GM12864 (cell line): ENCODE data around the gene HLF.

Experiments
- DNase-seq: peaks from one replicate; pipeline ENCODE4 v3.0.0-alpha.2; 2011; ENCODE audit warnings: low read depth
- H3K4me3 ChIP-seq: 2 replicates; pipeline ENCODE4 v1.5.1; 2011; ENCODE audit warnings: mild to moderate bottlenecking, low read depth, low read length, control low read depth
- TF ChIP-seq, protein P1 (sequence below): IDR thresholded peaks from 2 replicates; pipeline ENCODE4 v1.5.1; 2011; ENCODE audit warnings: low read depth, mild to moderate bottlenecking, moderate library complexity, low read length, control low read depth, inconsistent platforms; ENCODE audit errors: missing control alignments

The HLF gene

DNA sequence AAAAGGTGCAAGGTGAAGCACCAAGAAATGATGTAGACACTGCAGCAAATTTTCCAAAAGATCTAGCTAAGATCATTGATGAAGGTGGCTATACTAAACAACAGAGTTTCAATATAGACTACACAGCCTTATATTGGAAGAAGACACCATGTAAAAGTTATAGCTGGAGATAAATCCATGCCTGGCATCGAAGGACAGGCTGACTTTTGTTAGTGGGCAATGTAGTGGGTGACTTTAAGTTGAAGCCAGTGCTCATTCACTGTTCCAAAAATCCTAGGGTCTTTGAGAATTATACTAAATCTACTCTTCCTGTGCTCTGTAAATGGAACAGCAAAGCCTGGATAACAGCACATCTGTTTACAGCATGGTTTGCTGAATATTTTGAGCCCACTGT, 26.4 kb downstream of the HLF start:
- H3K4me3 ChIP-seq: no peak overlapping the region
- TF ChIP-seq, protein P1, sequence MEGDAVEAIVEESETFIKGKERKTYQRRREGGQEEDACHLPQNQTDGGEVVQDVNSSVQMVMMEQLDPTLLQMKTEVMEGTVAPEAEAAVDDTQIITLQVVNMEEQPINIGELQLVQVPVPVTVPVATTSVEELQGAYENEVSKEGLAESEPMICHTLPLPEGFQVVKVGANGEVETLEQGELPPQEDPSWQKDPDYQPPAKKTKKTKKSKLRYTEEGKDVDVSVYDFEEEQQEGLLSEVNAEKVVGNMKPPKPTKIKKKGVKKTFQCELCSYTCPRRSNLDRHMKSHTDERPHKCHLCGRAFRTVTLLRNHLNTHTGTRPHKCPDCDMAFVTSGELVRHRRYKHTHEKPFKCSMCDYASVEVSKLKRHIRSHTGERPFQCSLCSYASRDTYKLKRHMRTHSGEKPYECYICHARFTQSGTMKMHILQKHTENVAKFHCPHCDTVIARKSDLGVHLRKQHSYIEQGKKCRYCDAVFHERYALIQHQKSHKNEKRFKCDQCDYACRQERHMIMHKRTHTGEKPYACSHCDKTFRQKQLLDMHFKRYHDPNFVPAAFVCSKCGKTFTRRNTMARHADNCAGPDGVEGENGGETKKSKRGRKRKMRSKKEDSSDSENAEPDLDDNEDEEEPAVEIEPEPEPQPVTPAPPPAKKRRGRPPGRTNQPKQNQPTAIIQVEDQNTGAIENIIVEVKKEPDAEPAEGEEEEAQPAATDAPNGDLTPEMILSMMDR: no peak
- DNase-seq: no peak

DNA sequence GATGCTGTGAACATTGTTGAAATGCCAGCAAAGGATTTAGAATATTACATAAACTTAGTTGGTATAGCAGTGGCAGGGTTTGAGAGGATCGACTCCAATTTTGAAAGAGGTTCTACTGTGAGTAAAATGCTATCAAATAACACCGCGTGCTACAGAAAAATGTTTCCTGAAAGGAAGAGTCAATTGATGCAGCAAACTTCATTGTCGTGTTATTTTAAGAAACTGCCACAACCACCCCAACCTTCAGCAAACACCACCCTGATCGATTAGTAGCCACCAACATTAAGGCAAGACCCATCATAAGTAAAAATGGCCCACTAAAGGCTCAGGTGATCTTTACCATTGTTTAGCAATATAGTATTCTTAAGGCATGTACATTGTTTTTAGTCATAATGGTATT, 27.3 kb downstream of the HLF start:
- no peak overlapping the region for H3K4me3 ChIP-seq
- TF ChIP-seq, protein P1: no peak
- no peak for DNase-seq

DNA sequence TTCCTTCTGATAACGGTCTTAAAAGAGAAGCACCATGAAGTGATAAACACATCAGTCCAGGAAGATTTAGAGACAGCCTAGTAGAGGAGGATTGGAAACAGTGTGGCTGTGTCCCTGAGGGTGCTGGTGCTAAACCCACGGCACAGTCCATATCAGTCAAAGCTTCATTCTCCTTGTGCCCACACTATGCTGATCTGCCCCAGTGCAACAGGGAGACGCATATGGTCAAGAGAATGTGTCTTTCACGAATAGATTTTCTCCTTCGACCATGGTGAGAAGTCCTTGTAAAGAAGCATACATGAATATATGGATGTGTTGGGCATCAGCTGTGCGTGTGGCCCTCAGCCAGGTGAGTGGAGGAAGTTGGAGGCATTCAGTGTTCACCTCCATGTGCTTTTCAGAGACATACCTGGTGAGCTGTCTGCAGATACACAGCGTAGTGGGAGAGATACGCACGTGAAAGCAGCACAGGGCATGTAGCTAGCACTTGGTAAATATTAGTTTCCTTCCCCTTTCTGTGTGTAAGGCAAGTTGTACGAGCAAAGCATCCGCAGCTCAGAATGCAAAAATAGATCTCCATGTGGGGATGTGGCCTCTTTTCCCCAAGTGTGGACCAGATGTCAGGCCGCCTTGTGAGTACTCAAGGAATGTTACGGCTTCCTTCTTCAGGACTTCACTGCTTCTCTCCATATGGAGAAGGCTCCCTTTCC, 29.4 kb downstream of the HLF start:
- no peak overlapping the region for H3K4me3 ChIP-seq
- no peak for DNase-seq
- TF ChIP-seq, protein P1: no peak

DNA sequence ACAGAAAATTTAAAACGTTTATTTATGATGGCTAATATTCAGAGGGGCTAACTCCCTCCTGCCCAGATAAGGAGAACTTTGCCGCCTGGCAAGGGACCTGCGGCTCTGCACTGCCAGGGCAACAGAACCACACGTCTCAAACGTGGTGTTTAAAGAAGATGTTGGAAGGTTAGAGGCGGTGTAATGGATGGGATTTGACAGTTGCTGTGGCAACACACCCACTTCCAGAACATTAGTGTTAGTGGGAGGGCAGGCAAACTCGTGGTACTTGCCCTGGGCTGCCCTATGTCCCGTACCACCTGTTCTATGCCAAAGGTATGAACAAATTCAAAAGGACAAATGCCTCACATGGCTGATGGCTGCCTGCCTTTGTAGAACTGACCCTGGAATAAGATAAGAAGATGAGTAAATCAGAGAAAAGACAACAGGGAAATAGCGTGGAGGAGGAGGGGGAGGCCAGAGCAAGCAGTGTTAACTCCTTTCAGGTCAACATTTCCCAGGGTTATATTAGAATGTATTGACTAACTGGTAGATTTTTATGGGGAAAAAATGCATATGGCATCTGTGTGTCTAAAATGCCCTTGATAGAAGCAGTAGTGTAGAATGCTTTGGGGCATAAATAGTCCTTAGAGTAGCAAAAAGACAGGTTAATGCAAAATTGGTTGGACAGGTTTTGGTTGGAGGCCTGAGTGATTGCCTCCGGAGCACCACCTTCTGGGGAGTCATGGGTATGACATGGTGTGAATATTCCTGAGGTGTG, 30.8 kb downstream of the HLF start:
- TF ChIP-seq, protein P1: peak; percentile 90
- DNase-seq: no peak
- no peak overlapping the region for H3K4me3 ChIP-seq

DNA sequence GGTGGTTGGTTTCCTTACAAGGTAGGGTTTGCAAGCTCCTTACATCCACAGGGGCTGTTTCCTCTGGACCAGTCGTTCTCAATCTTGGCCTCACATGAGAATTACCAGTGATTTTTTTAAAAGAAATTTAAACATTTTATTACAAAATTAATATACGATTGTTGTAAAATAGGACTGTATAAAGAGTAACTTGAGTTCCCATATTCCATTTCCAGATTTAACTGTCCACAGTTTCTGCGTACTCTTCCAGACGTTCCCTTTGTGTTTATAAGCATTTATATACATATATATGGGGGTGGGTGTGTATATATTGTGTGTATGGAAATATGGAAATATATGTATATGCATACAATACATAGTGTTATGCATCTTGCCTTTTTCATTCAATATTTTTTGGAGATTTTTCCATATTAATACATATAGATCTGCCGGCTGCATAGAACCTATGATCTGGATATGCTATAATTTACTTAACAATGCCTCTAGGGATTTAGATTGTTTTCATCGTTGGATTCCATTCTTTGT, 31.5 kb downstream of the HLF start:
- H3K4me3 ChIP-seq: no peak overlapping the region
- DNase-seq: no peak
- TF ChIP-seq, protein P1: no peak

DNA sequence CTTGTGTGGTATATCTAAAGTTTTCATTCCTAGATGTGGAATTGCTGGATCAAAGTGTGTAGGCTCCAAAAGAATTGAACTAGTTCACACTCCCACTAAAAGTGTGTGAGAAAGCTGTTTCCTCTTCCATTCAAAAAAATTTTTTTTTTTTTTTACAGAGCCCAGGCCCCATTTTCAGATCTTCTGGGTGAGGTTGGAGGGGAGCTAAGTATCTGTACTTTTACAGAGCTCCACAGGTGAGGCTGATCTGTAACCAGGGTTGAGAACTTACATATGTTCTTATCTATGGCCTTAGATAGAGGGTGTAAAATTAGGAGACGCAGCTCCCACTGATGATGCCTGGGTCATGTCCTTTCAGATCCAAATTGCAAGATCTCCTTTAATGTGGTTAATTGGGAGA, 31.9 kb downstream of the HLF start:
- DNase-seq: no peak
- H3K4me3 ChIP-seq: no peak overlapping the region
- TF ChIP-seq, protein P1: no peak
